DND-41 (cell line): Measurements from ENCODE around the gene ANKS1B.

Source experiments
- ATAC-seq: fragments of 200-7000 bp; cut with Tn5 transposase; 3 replicates; pipeline ENCODE4 v1.9.1; 2021; ENCODE audit warnings: low read depth; ENCODE audit not compliant: insufficient read depth
- DNase-seq: peaks from one replicate; pipeline ENCODE4 v3.0.0-alpha.2; 2020
- H2AFZ ChIP-seq: 2 replicates; pipeline ENCODE4 v1.6.0; 2012; ENCODE audit warnings: low read depth, low read length
- H3K27ac ChIP-seq: 2 replicates; pipeline ENCODE4 v1.5.1; 2012; ENCODE audit warnings: low read length, inconsistent platforms
- H3K27me3 ChIP-seq: fragments of 200-600 bp; sonication (generic); 2 replicates; pipeline ENCODE4 v1.6.0; 2012; ENCODE audit warnings: low read length, mild to moderate bottlenecking, inconsistent platforms; ENCODE audit not compliant: insufficient read depth, poor library complexity
- H3K36me3 ChIP-seq: 2 replicates; pipeline ENCODE4 v1.5.1; 2012; ENCODE audit warnings: low read length, inconsistent platforms; ENCODE audit not compliant: insufficient read depth
- H3K4me1 ChIP-seq: 2 replicates; pipeline ENCODE4 v1.5.1; 2012; ENCODE audit warnings: mild to moderate bottlenecking, low read length; ENCODE audit not compliant: insufficient read depth
- H3K4me2 ChIP-seq: 2 replicates; pipeline ENCODE4 v1.6.0; 2012; ENCODE audit warnings: mild to moderate bottlenecking, moderate library complexity, low read length, inconsistent platforms; ENCODE audit not compliant: insufficient read depth
- H3K4me3 ChIP-seq, 2 experiments: fragments of 200-600 bp in 1 of 2; shearing (Covaris generic) in 1 of 2; 2 replicates each; pipeline ENCODE4 v1.5.1; 2012 to 2016; ENCODE audit warnings: inconsistent platforms in 2 of 2, low read length in 2 of 2, mild to moderate bottlenecking in 2 of 2, low read depth in 1 of 2, moderate library complexity in 1 of 2
- H3K79me2 ChIP-seq: 2 replicates; pipeline ENCODE4 v1.6.0; 2012; ENCODE audit warnings: low read length, inconsistent platforms; ENCODE audit not compliant: insufficient read depth
- H3K9ac ChIP-seq: 2 replicates; pipeline ENCODE4 v1.6.0; 2012; ENCODE audit warnings: low read depth, mild to moderate bottlenecking, inconsistent platforms, low read length, moderate library complexity
- H3K9me3 ChIP-seq: 2 replicates; pipeline ENCODE4 v1.5.1; 2012; ENCODE audit warnings: low read length, moderate library complexity, mild to moderate bottlenecking, inconsistent platforms; ENCODE audit not compliant: insufficient read depth, severe bottlenecking
- H4K20me1 ChIP-seq: 2 replicates; pipeline ENCODE4 v1.6.0; 2012; ENCODE audit warnings: low read length; ENCODE audit not compliant: insufficient read depth
- EZH2 ChIP-seq: IDR thresholded peaks from 3 replicates; pipeline ENCODE4 v1.6.1; 2012; ENCODE audit warnings: borderline replicate concordance, low read depth, mild to moderate bottlenecking, moderate library complexity, low read length, inconsistent platforms; ENCODE audit not compliant: severe bottlenecking
- TF ChIP-seq, protein P1 (sequence below): IDR thresholded peaks from 2 replicates; pipeline ENCODE4 v1.5.1; 2012; ENCODE audit warnings: borderline replicate concordance, low read length, moderate library complexity, mild to moderate bottlenecking; ENCODE audit not compliant: poor library complexity, severe bottlenecking; ENCODE audit errors: extremely low read depth

The ANKS1B gene

DNA sequence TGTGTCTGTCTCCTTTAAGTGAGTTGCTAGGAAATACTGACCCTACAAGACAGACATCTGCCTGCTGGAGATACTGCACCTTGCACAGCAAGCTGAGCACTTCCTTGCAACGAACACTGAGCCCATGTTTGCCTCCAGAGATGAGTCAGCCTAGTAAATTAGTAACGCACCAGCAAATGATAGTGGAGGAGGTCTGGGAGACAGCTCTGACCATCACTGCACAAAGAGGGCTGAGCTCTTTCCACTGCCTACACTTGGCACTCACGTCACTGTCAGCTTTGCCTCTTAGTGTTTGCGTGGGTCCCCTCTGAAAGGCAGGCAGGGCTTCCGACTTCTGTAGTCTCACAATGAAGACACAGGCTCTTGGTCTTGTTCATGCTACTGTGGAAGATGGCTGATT is 1230.6 kb downstream of the ANKS1B start:
- no peaks in the 10 kb centered on the region for H3K9me3 ChIP-seq
- DNase-seq (no peak), ATAC-seq (no peak)
- TF ChIP-seq EZH2 = no peak
- TF ChIP-seq, protein P1, sequence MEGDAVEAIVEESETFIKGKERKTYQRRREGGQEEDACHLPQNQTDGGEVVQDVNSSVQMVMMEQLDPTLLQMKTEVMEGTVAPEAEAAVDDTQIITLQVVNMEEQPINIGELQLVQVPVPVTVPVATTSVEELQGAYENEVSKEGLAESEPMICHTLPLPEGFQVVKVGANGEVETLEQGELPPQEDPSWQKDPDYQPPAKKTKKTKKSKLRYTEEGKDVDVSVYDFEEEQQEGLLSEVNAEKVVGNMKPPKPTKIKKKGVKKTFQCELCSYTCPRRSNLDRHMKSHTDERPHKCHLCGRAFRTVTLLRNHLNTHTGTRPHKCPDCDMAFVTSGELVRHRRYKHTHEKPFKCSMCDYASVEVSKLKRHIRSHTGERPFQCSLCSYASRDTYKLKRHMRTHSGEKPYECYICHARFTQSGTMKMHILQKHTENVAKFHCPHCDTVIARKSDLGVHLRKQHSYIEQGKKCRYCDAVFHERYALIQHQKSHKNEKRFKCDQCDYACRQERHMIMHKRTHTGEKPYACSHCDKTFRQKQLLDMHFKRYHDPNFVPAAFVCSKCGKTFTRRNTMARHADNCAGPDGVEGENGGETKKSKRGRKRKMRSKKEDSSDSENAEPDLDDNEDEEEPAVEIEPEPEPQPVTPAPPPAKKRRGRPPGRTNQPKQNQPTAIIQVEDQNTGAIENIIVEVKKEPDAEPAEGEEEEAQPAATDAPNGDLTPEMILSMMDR = no peak
- H3K79me2 ChIP-seq = no peaks in the 10 kb centered on the region
- no peak overlapping the region for H3K9ac ChIP-seq
- H3K4me1 ChIP-seq = no peaks in the 10 kb centered on the region
- no peak overlapping the region for H3K27ac ChIP-seq
- no peak overlapping the region for H2AFZ ChIP-seq
- H3K4me3 ChIP-seq = no peak overlapping the region
- H3K36me3 ChIP-seq = no peaks in the 10 kb centered on the region
- H4K20me1 ChIP-seq = no peaks in the 10 kb centered on the region
- H3K4me2 ChIP-seq = no peak overlapping the region
- peaks cover 7% of the 10 kb centered on the region for H3K27me3 ChIP-seq

DNA sequence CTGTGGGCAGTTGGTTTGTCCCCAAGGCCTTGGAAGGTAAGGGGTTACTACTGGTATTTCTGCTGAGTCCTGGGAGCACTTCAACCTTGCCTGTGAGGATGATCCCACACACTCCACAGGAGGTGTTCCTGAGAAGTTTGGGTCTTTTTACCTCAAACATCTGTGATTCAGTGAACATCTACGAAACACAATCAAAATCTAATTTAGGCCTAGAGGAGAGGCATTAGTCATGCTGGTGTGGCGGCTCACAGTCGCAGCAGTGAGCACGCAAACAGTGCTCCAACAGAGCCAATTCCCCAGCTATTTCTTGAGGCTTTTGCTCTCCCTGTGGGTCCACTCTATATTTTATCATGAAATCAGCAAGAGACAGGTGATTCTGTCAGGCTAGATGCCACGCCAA is 1232.0 kb downstream of the ANKS1B start:
- H3K27me3 ChIP-seq = peaks cover 9% of the 10 kb centered on the region
- no peaks in the 10 kb centered on the region for H3K36me3 ChIP-seq
- no peaks in the 10 kb centered on the region for H3K79me2 ChIP-seq
- H4K20me1 ChIP-seq = no peaks in the 10 kb centered on the region
- H2AFZ ChIP-seq = no peak overlapping the region
- no peak overlapping the region for H3K9ac ChIP-seq
- H3K27ac ChIP-seq = no peak overlapping the region
- no peaks in the 10 kb centered on the region for H3K4me1 ChIP-seq
- no peak overlapping the region for H3K4me2 ChIP-seq
- no peak for DNase-seq
- H3K4me3 ChIP-seq = no peak overlapping the region
- ATAC-seq = no peak
- H3K9me3 ChIP-seq = no peaks in the 10 kb centered on the region
- no peak for TF ChIP-seq EZH2

DNA sequence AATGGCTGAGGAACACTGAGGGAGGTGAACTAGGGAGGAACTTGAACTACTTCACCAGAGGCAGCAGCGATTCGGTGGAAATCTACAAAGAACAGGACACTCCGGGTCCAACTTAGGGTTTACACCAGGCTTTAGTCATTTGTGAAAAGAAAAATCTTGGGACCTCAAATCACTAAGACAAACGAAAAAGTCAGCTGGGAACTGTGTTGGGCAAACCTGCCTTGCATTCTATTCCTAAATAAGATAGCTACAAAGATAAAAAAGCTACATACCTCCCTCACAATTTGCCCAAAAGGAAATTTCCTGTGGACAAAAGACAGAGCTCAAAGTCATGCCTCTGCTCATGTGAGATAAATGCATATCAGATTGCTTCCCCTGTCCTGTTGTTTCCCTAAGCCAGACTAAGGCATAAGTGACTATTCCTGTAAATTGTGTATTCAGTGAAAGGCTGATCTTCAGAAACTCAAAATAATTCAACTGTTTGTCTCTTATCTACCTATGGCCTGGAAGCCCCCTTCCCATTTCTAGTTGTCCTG is 1233.1 kb downstream of the ANKS1B start:
- Histone ChIP-seq H3K9ac (no peak overlapping the region), H2AFZ (no peak overlapping the region), H3K9me3 (no peaks in the 10 kb centered on the region), H3K27ac (no peak overlapping the region), H3K79me2 (no peaks in the 10 kb centered on the region), H3K4me3 (no peak overlapping the region), H4K20me1 (no peaks in the 10 kb centered on the region), H3K36me3 (no peaks in the 10 kb centered on the region), H3K4me1 (no peaks in the 10 kb centered on the region), H3K27me3 (peaks cover 9% of the 10 kb centered on the region), H3K4me2 (no peak overlapping the region)
- TF ChIP-seq, protein P1 = no peak
- TF ChIP-seq EZH2 = no peak
- no peak for ATAC-seq
- DNase-seq = no peak

DNA sequence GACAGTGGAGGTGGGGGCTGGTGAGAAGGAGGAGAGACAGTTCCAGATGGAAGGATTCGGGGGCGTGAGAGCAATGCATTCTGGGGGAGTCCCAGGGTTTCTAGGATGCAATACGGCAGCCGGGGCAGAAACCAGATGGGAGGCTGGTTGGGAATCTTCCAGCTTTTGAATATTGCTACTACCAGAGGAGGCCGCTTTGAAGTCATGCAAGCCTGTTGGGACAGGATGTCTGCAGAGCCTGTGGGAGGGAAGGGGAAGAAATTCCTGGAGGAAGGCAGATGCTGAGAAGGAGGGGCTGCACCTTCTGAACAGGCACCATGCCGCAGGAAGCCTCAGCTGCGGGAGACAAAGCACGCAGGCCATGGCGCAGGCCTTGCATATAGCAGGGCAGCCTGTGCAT is 1234.2 kb downstream of the ANKS1B start:
- TF ChIP-seq, protein P1 = no peak
- no peak for TF ChIP-seq EZH2
- no peaks in the 10 kb centered on the region for H3K79me2 ChIP-seq
- no peak for ATAC-seq
- H3K9ac ChIP-seq = no peak overlapping the region
- no peaks in the 10 kb centered on the region for H3K4me1 ChIP-seq
- no peak for DNase-seq
- no peak overlapping the region for H3K4me3 ChIP-seq
- H3K9me3 ChIP-seq = no peaks in the 10 kb centered on the region
- H3K4me2 ChIP-seq = no peak overlapping the region
- peaks cover 9% of the 10 kb centered on the region for H3K27me3 ChIP-seq
- H4K20me1 ChIP-seq = no peaks in the 10 kb centered on the region
- H2AFZ ChIP-seq = no peak overlapping the region
- H3K36me3 ChIP-seq = no peaks in the 10 kb centered on the region
- no peak overlapping the region for H3K27ac ChIP-seq
